K562 (cell line): ENCODE measurements around the gene CCR8.

Source experiments
- GATAD2A ChIP-seq: fragments of 450-650 bp; IDR thresholded peaks from 2 replicates; pipeline ENCODE4 v1.6.1; 2017
- NCOA2 ChIP-seq, 2 experiments: fragments of 450-650 bp; IDR thresholded peaks; 2 replicates each; pipeline ENCODE4 v1.6.1; 2018; ENCODE audit warnings: mild to moderate bottlenecking in 2 of 2, moderate library complexity in 1 of 2; ENCODE audit not compliant: partially characterized antibody in 2 of 2
- NFRKB ChIP-seq: fragments of 450-650 bp; IDR thresholded peaks from 2 replicates; pipeline ENCODE4 v1.6.1; 2016; ENCODE audit warnings: low read depth
- SAFB2 ChIP-seq: fragments of 200-400 bp; formaldehyde crosslinking; IDR thresholded peaks from 2 replicates; pipeline ENCODE4 v1.6.1; 2018; ENCODE audit warnings: borderline replicate concordance, low read length, low read depth, moderate library complexity; ENCODE audit not compliant: severe bottlenecking
- SMARCB1 ChIP-seq: IDR thresholded peaks from 2 replicates; pipeline ENCODE4 v1.6.1; 2011; ENCODE audit warnings: improper control_type of control experiment, low read depth; ENCODE audit not compliant: insufficient read length
- TF ChIP-seq, protein P1 (sequence below): sonication (generic); formaldehyde crosslinking; IDR thresholded peaks from 2 replicates; pipeline ENCODE4 v1.5.0; 2020; ENCODE audit warnings: missing genetic modification reagents

- TF ChIP-seq, protein P1, sequence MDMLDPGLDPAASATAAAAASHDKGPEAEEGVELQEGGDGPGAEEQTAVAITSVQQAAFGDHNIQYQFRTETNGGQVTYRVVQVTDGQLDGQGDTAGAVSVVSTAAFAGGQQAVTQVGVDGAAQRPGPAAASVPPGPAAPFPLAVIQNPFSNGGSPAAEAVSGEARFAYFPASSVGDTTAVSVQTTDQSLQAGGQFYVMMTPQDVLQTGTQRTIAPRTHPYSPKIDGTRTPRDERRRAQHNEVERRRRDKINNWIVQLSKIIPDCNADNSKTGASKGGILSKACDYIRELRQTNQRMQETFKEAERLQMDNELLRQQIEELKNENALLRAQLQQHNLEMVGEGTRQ (CRISPR knock-in tag): no peak
- TF ChIP-seq SMARCB1 (no peak), NFRKB (no peak), GATAD2A (no peak), NCOA2 (IDR thresholded peaks at IDR 0.05; ENCODE audit: partially characterized antibody in 2 of 2) (no peak), SAFB2 (no peak)
These were observed 34.2 kb upstream of the CCR8 start for GRCh38 chr3:39295184-39295775.
